GM10248 (cell line): ENCODE measurements around the gene CHST10.
"Not testable (repeated sequence)": the region's sequence is repeated elsewhere in the genome, so short reads cannot be mapped to it uniquely, and the experiment has no call there.

Experiments
- CTCF ChIA-PET: fragments of 300-600 bp; sonication (Branson Sonifier 250); formaldehyde crosslinking; extraction: SDS; loops from one replicate; lab custom pipeline; 2021; ENCODE audit warnings: antibody characterized with exemption; lab: Yijun Ruan, JAX
- POLR2A ChIA-PET: fragments of 350-650 bp; sonication (Branson Sonifier 250); formaldehyde crosslinking; extraction: SDS; loops from one replicate; lab custom pipeline; 2020; ENCODE audit warnings: antibody characterized with exemption; lab: Yijun Ruan, JAX
- DNase-seq: peaks from one replicate; pipeline ENCODE4 v3.0.0; 2012; ENCODE audit errors: extremely low spot score
- TF ChIP-seq, protein P1 (sequence below): IDR thresholded peaks from 2 replicates; pipeline ENCODE4 v1.5.1; 2012; ENCODE audit warnings: mild to moderate bottlenecking, low read depth; ENCODE audit errors: extremely low read depth, missing control alignments, control extremely low read depth

The CHST10 gene

DNA sequence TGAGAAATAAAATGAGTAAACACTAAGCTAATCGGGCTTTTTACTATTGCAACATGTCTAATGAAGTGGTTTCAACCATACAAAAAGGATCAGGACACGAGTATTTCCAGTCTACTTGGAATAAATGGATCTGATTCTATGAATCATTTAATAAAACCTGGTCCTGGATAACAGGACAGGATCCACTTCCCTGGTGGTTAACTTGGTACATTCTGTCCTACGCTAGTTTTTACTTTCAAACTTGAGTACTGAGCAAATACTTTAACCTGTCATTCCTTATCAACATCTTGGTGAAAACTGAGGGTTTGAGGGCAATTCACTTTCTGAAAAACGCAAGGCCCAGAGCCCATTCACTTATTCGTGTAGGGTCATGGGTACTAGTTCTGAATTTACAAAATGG, 33.5 kb downstream of the CHST10 start:
- TF ChIP-seq, protein P1, sequence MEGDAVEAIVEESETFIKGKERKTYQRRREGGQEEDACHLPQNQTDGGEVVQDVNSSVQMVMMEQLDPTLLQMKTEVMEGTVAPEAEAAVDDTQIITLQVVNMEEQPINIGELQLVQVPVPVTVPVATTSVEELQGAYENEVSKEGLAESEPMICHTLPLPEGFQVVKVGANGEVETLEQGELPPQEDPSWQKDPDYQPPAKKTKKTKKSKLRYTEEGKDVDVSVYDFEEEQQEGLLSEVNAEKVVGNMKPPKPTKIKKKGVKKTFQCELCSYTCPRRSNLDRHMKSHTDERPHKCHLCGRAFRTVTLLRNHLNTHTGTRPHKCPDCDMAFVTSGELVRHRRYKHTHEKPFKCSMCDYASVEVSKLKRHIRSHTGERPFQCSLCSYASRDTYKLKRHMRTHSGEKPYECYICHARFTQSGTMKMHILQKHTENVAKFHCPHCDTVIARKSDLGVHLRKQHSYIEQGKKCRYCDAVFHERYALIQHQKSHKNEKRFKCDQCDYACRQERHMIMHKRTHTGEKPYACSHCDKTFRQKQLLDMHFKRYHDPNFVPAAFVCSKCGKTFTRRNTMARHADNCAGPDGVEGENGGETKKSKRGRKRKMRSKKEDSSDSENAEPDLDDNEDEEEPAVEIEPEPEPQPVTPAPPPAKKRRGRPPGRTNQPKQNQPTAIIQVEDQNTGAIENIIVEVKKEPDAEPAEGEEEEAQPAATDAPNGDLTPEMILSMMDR = no peak
- ChIA-PET CTCF (interaction anchor here (0.7 to 11.2 kb wide), 5 partner anchors 8 to 212 kb away, joined by 3 to 210 read pairs (median 5); no protein-coding TSS in a partner anchor), POLR2A (no interaction called here)
- DNase-seq = no peak

GRCh38 chr2:100383306-100383705, 34.2 kb downstream of the CHST10 start:
- TF ChIP-seq, protein P1 = no peak
- ChIA-PET POLR2A (no interaction called here), CTCF (interaction anchor here (1.2 to 11.2 kb wide), 3 partner anchors 9 to 212 kb away, joined by 3 to 210 read pairs (median 72); no protein-coding TSS in a partner anchor)
- DNase-seq = no peak

- CTCF ChIA-PET = interaction anchor here (0.7 to 11.2 kb wide), 42 partner anchors 9 to 1613 kb away, joined by 3 to 210 read pairs (median 4); partner anchors contain the start of gene PDCL3
- TF ChIP-seq, protein P1 = peak; percentile 73
- peak; percentile 64 for DNase-seq
- POLR2A ChIA-PET = no interaction called here
Measured at GRCh38 chr2:100381240-100381639, 36.2 kb downstream of the CHST10 start.

- ChIA-PET POLR2A (no interaction called here), CTCF (interaction anchor here (0.7 to 11.2 kb wide), 41 partner anchors 8 to 1612 kb away, joined by 3 to 210 read pairs (median 4); partner anchors contain the start of gene PDCL3)
- no peak for DNase-seq
- TF ChIP-seq, protein P1 = no peak
Measured at GRCh38 chr2:100380681-100381080, 36.8 kb downstream of the CHST10 start.

DNA sequence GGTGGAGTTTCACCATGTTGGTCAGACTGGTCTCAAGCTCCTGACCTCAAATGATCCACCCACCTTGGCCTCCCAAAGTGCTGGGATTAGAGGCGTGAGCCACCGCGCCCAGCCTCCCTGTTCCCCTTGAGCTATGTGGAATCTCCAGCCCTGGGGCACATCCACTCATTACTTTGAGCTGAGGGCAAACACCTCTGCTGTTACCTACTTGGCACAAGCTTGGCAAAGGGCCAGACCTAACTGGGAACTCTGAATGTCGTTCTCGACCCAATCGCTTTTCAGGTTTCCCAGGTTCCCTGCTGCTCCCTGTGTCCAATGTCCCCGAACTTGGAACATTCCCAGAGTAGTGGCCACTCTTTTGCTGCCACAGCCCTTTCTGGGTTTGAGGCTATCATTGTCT, 40.6 kb downstream of the CHST10 start:
- CTCF ChIA-PET = interaction anchor here (11.2 kb wide), 1 partner anchor 113 kb away, joined by 210 read pairs; no protein-coding TSS in a partner anchor
- TF ChIP-seq, protein P1 = no peak
- POLR2A ChIA-PET = no interaction called here
- DNase-seq = no peak

DNA sequence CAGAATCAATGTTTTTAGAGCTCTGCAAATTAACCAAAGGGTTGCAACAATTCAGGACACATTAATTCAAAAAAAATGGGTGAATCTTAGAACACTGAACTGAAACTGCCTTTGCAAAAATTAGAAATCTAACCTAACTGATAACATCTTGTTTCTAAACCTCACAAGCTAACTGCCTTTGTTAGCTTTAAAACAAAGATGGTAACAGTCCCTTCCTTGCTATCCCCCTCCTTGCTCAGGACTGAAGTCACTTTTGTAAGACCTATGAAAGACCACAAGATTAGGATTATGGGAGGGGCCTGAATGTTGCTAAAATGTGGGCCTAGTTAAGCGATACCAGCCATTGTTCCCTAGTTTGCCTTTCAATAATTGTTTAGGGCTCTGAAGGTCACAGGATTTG, 50.3 kb downstream of the CHST10 start:
- POLR2A ChIA-PET = no interaction called here
- CTCF ChIA-PET = interaction anchor here (1.0 to 6.7 kb wide), 3 partner anchors 13 to 105 kb away, joined by 3 to 51 read pairs (median 7); no protein-coding TSS in a partner anchor
- DNase-seq = no peak
- TF ChIP-seq, protein P1 = no peak

GRCh38 chr2:100365434-100365833, 52.0 kb downstream of the CHST10 start:
- ChIA-PET POLR2A (no interaction called here), CTCF (interaction anchor here (1.8 to 6.7 kb wide), 2 partner anchors 15 to 103 kb away, joined by 7 to 51 read pairs; no protein-coding TSS in a partner anchor)

DNA sequence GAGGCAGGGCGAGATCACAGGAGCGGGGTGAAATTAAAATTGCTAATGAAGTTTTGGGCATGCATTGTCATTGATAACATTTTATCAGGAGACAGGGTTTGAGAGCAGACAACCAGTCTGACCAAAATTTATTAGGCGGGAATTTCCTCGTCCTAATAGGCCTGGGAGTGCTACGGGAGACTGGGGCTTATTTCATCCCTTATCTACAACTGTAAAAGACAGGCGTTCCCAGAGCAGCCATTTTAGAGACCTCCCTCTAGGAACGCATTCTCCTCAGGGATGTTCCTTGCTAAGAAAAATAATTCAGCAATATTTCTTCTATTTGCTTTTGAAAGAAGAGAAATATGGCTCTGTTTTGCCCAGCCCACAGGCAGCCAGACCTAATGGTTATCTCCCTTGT, 55.2 kb downstream of the CHST10 start:
- CTCF ChIA-PET, POLR2A ChIA-PET, DNase-seq: not testable (repeated sequence)

More at GRCh38 chr2:100365434-100365833, 52.0 kb downstream of the CHST10 start:
- TF ChIP-seq, protein P1 = no peak
- DNase-seq = no peak
